Astrocyte (in vitro differentiated cells and primary cell): Measurements from ENCODE around the gene PLA2R1. TPM values are rescaled to one million over a fixed set of nuclear protein-coding genes. Genes with fewer than 3 reads are reported as not detected.

Experiments
- DNase-seq: peaks from one replicate; pipeline ENCODE4 v3.0.0-alpha.2; 2010; ENCODE audit warnings: low read depth
- FAIRE-seq: peaks from 2 replicates; lab custom pipeline; 2011; peaks lifted over from hg19 to GRCh38; lab: Jason Lieb, UNC
- H2AFZ ChIP-seq: 2 replicates; pipeline ENCODE4 v1.6.0; 2012; ENCODE audit warnings: low read depth, low read length, inconsistent platforms
- H3K27ac ChIP-seq: 2 replicates; pipeline ENCODE4 v1.5.1; 2011; ENCODE audit warnings: low read depth, low read length, inconsistent platforms
- H3K27me3 ChIP-seq: 2 replicates; pipeline ENCODE4 v1.6.0; 2011; ENCODE audit warnings: low read length, inconsistent platforms; ENCODE audit not compliant: insufficient read depth
- H3K36me3 ChIP-seq: 2 replicates; pipeline ENCODE4 v1.5.1; 2011; ENCODE audit warnings: low read length, inconsistent platforms; ENCODE audit not compliant: insufficient read depth
- H3K4me1 ChIP-seq: 2 replicates; pipeline ENCODE4 v1.5.1; 2011; ENCODE audit warnings: low read length, inconsistent platforms; ENCODE audit not compliant: insufficient read depth
- H3K4me2 ChIP-seq: 2 replicates; pipeline ENCODE4 v1.6.0; 2012; ENCODE audit warnings: low read length, inconsistent platforms
- H3K4me3 ChIP-seq: 2 replicates; pipeline ENCODE4 v1.5.1; 2011; ENCODE audit warnings: low read depth, mild to moderate bottlenecking, low read length, inconsistent platforms; ENCODE audit not compliant: insufficient read depth
- H3K79me2 ChIP-seq: 2 replicates; pipeline ENCODE4 v1.6.0; 2012; ENCODE audit warnings: mild to moderate bottlenecking, low read length, inconsistent platforms; ENCODE audit not compliant: insufficient read depth
- H3K9ac ChIP-seq: 2 replicates; pipeline ENCODE4 v1.6.0; 2012; ENCODE audit warnings: mild to moderate bottlenecking, low read length, inconsistent platforms
- H3K9me3 ChIP-seq: 2 replicates; pipeline ENCODE4 v1.5.1; 2012; ENCODE audit warnings: low read depth, mild to moderate bottlenecking, low read length, inconsistent platforms; ENCODE audit not compliant: insufficient read depth
- H4K20me1 ChIP-seq: 2 replicates; pipeline ENCODE4 v1.6.0; 2012; ENCODE audit warnings: low read length, inconsistent platforms; ENCODE audit not compliant: insufficient read depth
- H3K27ac Mint-ChIP-seq: one replicate; pipeline ENCODE4 v1.8.0; 2021; ENCODE audit warnings: mild to moderate bottlenecking, mixed read lengths; ENCODE audit not compliant: unreplicated experiment
- H3K27me3 Mint-ChIP-seq: one replicate; pipeline ENCODE4 v1.8.0; 2021; ENCODE audit warnings: low read depth, mixed read lengths; ENCODE audit not compliant: unreplicated experiment
- H3K36me3 Mint-ChIP-seq: one replicate; pipeline ENCODE4 v1.8.0; 2021; ENCODE audit warnings: low read depth, mixed read lengths; ENCODE audit not compliant: unreplicated experiment
- H3K4me1 Mint-ChIP-seq: one replicate; pipeline ENCODE4 v1.8.0; 2021; ENCODE audit warnings: low read depth, mixed read lengths; ENCODE audit not compliant: unreplicated experiment
- H3K4me3 Mint-ChIP-seq: one replicate; pipeline ENCODE4 v1.8.0; 2021; ENCODE audit warnings: mild to moderate bottlenecking, moderate library complexity, mixed read lengths; ENCODE audit not compliant: unreplicated experiment
- H3K9me3 Mint-ChIP-seq: one replicate; pipeline ENCODE4 v1.8.0; 2021; ENCODE audit warnings: mild to moderate bottlenecking, mixed read lengths; ENCODE audit not compliant: unreplicated experiment
- EZH2 ChIP-seq: IDR thresholded peaks from 2 replicates; pipeline ENCODE4 v1.6.1; 2012; ENCODE audit warnings: mild to moderate bottlenecking, low read length, inconsistent platforms; ENCODE audit not compliant: insufficient read depth
- total RNA-seq: library from RNA; stranded (reverse); gene quantifications from 2 replicates; pipeline ENCODE4 v1.2.1, GENCODE V29; 2021
- TF ChIP-seq, protein P1 (sequence below): IDR thresholded peaks from 2 replicates; pipeline ENCODE4 v1.5.1; 2011; ENCODE audit warnings: low read depth, mild to moderate bottlenecking, inconsistent platforms, low read length, moderate library complexity; ENCODE audit not compliant: insufficient read depth

Gene PLA2R1
- total RNA-seq, 1 donor from 2014 or later: 7.1 TPM

DNA sequence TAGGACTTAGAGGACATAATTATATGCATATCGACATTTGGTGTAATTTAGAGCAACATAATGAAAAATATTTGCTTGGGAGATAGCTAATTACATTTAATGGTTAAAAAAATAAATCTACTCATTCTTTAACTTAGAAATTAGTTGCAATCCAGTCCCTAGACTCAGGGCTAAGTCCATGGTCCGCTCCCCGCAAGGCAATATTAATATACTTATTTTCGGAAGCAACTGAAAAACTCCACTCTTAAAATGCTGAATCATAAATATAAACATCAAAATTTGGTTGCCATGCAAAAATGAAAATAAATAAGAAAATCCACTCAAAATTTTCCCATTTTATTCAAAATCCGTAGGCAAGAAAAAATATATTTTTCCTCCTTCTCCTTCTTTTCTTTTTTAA is 164.7 kb downstream of the PLA2R1 start:
- Histone ChIP-seq H3K79me2 (no peaks in the 10 kb centered on the region), H3K4me2 (no peak overlapping the region), H3K27me3 (no peaks in the 10 kb centered on the region), H3K36me3 (no peaks in the 10 kb centered on the region), H4K20me1 (no peaks in the 10 kb centered on the region), H2AFZ (no peak overlapping the region), H3K9ac (no peak overlapping the region), H3K9me3 (no peaks in the 10 kb centered on the region), H3K27ac (no peak overlapping the region), H3K4me3 (no peak overlapping the region), H3K4me1 (no peaks in the 10 kb centered on the region)
- Mint-ChIP-seq H3K27ac (no peak overlapping the region), H3K4me1 (peaks cover 19% of the 10 kb centered on the region), H3K4me3 (no peak overlapping the region), H3K9me3 (no peaks in the 10 kb centered on the region), H3K36me3 (no peaks in the 10 kb centered on the region), H3K27me3 (peaks cover 23% of the 10 kb centered on the region)
- no peak for DNase-seq
- no peak for FAIRE-seq
- TF ChIP-seq, protein P1, sequence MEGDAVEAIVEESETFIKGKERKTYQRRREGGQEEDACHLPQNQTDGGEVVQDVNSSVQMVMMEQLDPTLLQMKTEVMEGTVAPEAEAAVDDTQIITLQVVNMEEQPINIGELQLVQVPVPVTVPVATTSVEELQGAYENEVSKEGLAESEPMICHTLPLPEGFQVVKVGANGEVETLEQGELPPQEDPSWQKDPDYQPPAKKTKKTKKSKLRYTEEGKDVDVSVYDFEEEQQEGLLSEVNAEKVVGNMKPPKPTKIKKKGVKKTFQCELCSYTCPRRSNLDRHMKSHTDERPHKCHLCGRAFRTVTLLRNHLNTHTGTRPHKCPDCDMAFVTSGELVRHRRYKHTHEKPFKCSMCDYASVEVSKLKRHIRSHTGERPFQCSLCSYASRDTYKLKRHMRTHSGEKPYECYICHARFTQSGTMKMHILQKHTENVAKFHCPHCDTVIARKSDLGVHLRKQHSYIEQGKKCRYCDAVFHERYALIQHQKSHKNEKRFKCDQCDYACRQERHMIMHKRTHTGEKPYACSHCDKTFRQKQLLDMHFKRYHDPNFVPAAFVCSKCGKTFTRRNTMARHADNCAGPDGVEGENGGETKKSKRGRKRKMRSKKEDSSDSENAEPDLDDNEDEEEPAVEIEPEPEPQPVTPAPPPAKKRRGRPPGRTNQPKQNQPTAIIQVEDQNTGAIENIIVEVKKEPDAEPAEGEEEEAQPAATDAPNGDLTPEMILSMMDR: no peak
- no peak for TF ChIP-seq EZH2

DNA sequence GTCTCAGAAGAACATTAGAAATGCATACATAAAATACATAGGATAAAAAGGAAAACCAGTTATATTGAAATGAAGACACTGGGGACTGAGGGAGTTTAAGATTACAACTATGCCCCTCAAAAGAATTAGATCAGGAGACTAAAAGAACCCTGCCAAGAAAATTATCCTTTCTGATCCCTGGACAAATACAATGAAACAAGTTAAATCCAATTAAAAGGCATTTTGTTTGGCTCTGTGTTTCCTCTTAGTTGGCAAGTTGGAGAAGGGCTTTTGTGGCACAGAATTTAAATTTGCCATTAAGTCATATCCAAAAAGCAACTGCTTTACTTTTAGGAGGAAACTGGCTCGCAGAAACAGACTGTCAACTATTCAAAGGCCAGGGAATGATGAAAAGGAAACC is 165.3 kb downstream of the PLA2R1 start:
- peaks cover under 1% of the 10 kb centered on the region for H3K4me1 ChIP-seq
- H3K9me3 Mint-ChIP-seq: no peaks in the 10 kb centered on the region
- FAIRE-seq: no peak

More for the DNA sequence above, 165.3 kb downstream of the PLA2R1 start:
- Histone ChIP-seq H3K79me2 (no peaks in the 10 kb centered on the region), H3K9me3 (no peaks in the 10 kb centered on the region), H3K27me3 (no peaks in the 10 kb centered on the region), H4K20me1 (no peaks in the 10 kb centered on the region), H2AFZ (no peak overlapping the region), H3K27ac (no peak overlapping the region), H3K4me2 (no peak overlapping the region), H3K36me3 (no peaks in the 10 kb centered on the region), H3K9ac (no peak overlapping the region), H3K4me3 (no peak overlapping the region)
- H3K4me3 Mint-ChIP-seq: no peak overlapping the region
- no peak overlapping the region for H3K27ac Mint-ChIP-seq
- no peak for TF ChIP-seq EZH2
- TF ChIP-seq, protein P1: no peak
- H3K4me1 Mint-ChIP-seq: peaks cover 21% of the 10 kb centered on the region
- no peak for DNase-seq
- H3K27me3 Mint-ChIP-seq: peaks cover 20% of the 10 kb centered on the region
- H3K36me3 Mint-ChIP-seq: no peaks in the 10 kb centered on the region
